HepG2 (cell line): ENCODE measurements around the gene CA11. TPM values are rescaled to one million over a fixed set of nuclear protein-coding genes. Genes with fewer than 3 reads are reported as not detected.
A peak's percentile ranks its signal among the peaks of the same experiment; 100 is the strongest.

ENCODE experiments used
- AGO2 ChIP-seq: fragments of 200-400 bp; formaldehyde crosslinking; optimal IDR thresholded peaks from 2 replicates; pipeline ENCODE3; 2017; ENCODE audit warnings: mild to moderate bottlenecking, low read depth, low read length, moderate library complexity
- BORCS8-MEF2B ChIP-seq: sonication (generic); formaldehyde crosslinking; IDR thresholded peaks from 2 replicates; pipeline ENCODE4 v1.8.0; 2022; ENCODE audit warnings: mild to moderate bottlenecking, missing genetic modification reagents
- DNMT1 ChIP-seq: sonication (generic); formaldehyde crosslinking; IDR thresholded peaks from 2 replicates; pipeline ENCODE4 v1.5.1; 2020; ENCODE audit warnings: mild to moderate bottlenecking, missing genetic modification reagents
- FOXC1 ChIP-seq: sonication (generic); formaldehyde crosslinking; IDR thresholded peaks from 2 replicates; pipeline ENCODE4 v1.8.0; 2022; ENCODE audit warnings: mild to moderate bottlenecking, missing genetic modification reagents, borderline replicate concordance
- HMGXB4 ChIP-seq, 2 experiments: sonication (generic) in 1 of 2; formaldehyde crosslinking in 1 of 2; IDR thresholded peaks; 2 replicates each; pipeline versions ENCODE4 v1.4.0 to v1.6.1; 2018 to 2020; ENCODE audit warnings: missing genetic modification reagents in 2 of 2, borderline replicate concordance in 1 of 2, low read depth in 1 of 2, mild to moderate bottlenecking in 1 of 2, missing biosample characterization in 1 of 2
- PCBP1 ChIP-seq: fragments of 200-400 bp; formaldehyde crosslinking; IDR thresholded peaks from 2 replicates; pipeline ENCODE4 v1.6.1; 2017; ENCODE audit warnings: mild to moderate bottlenecking, low read depth, low read length, borderline replicate concordance
- PPARG ChIP-seq: conservative IDR thresholded peaks from 2 replicates; pipeline ENCODE4 v1.6.1; 2016; ENCODE audit warnings: missing biosample characterization, missing genetic modification reagents
- PRDM15 ChIP-seq: sonication (generic); formaldehyde crosslinking; IDR thresholded peaks from 2 replicates; pipeline ENCODE4 v1.4.0; 2020; ENCODE audit warnings: missing genetic modification reagents
- SALL1 ChIP-seq: sonication (generic); formaldehyde crosslinking; IDR thresholded peaks from 2 replicates; pipeline ENCODE4 v1.8.0; 2022; ENCODE audit warnings: mild to moderate bottlenecking, missing genetic modification reagents
- SOX13 ChIP-seq, 3 experiments: fragments of 450-650 bp in 1 of 3; sonication (generic) in 1 of 3; formaldehyde crosslinking in 1 of 3; IDR thresholded peaks in 2 of 3; conservative IDR thresholded peaks in 1 of 3; 2 replicates each; pipeline versions ENCODE4 v1.5.0 to v1.6.1; 2016 to 2020; ENCODE audit warnings: antibody characterized with exemption in 1 of 3, mild to moderate bottlenecking in 1 of 3, missing compliant biosample characterization in 1 of 3, missing genetic modification reagents in 1 of 3, moderate library complexity in 1 of 3
- SPEN ChIP-seq: sonication (generic); formaldehyde crosslinking; IDR thresholded peaks from 2 replicates; pipeline ENCODE4 v1.5.1; 2020; ENCODE audit warnings: low read depth, mild to moderate bottlenecking, missing genetic modification reagents
- TBX3 ChIP-seq: fragments of 450-650 bp; IDR thresholded peaks from 2 replicates; pipeline ENCODE4 v1.6.1; 2017; ENCODE audit warnings: antibody characterized with exemption, mild to moderate bottlenecking, inconsistent platforms, borderline replicate concordance
- TRIM24 ChIP-seq: sonication (generic); formaldehyde crosslinking; IDR thresholded peaks from 2 replicates; pipeline ENCODE4 v1.8.0; 2022; ENCODE audit warnings: mild to moderate bottlenecking, missing genetic modification reagents
- ZBTB34 ChIP-seq: sonication (generic); formaldehyde crosslinking; IDR thresholded peaks from 2 replicates; pipeline ENCODE4 v1.8.0; 2022; ENCODE audit warnings: mild to moderate bottlenecking, missing genetic modification reagents
- ZMYM3 ChIP-seq: sonication (generic); formaldehyde crosslinking; IDR thresholded peaks from 2 replicates; pipeline ENCODE4 v1.5.1; 2020; ENCODE audit warnings: mild to moderate bottlenecking, missing genetic modification reagents
- ZNF280D ChIP-seq: sonication (generic); formaldehyde crosslinking; IDR thresholded peaks from 2 replicates; pipeline ENCODE4 v1.5.1; 2020; ENCODE audit warnings: mild to moderate bottlenecking, missing genetic modification reagents
- ZNF337 ChIP-seq: sonication (generic); formaldehyde crosslinking; IDR thresholded peaks from 2 replicates; pipeline ENCODE4 v1.5.1; 2020; ENCODE audit warnings: missing genetic modification reagents, low read depth, mild to moderate bottlenecking, borderline replicate concordance
- ZNF747 ChIP-seq: sonication (generic); formaldehyde crosslinking; IDR thresholded peaks from 2 replicates; pipeline ENCODE4 v1.8.1; 2023; ENCODE audit warnings: missing genetic modification reagents, mild to moderate bottlenecking, borderline replicate concordance
- polyA plus RNA-seq, 8 experiments: library from polyadenylated mRNA; depleted of rRNA in 3 of 8; stranded (reverse) in 7 of 8; unstranded in 1 of 8; fragments of >200 nt; fragmentation: Illumina TruSeq in 4 of 8; extraction: Trizol in 4 of 8; gene quantifications; 2 replicates each; pipeline versions ENCODE4 v1.2.1 to v1.2.3, GENCODE V29; 2011 to 2016; ENCODE audit warnings: low read depth in 4 of 8, missing spikeins in 1 of 8, mixed read lengths in 1 of 8; ENCODE audit not compliant: insufficient read depth in 1 of 8
- total RNA-seq, 5 experiments: library from RNA; depleted of rRNA; stranded (reverse); fragments of >200 nt; fragmentation: Illumina TruSeq; extraction: Trizol; gene quantifications; 2 replicates each; pipeline ENCODE4 v1.2.3, GENCODE V29; 2016; ENCODE audit warnings: low read depth in 1 of 5

Gene CA11
- total and polyA plus RNA-seq, 2 of the 13 experiments (the other 11 are each of a cell fraction or from before 2014, with no cell fraction given): 0.41 to 0.58 TPM

GRCh38 chr19:48650974-48651682 lies 5.1 kb upstream of the CA11 start (continued):
- no peak for TF ChIP-seq ZBTB34 (CRISPR knock-in tag)
- peak; percentile 43; the same call in 1 of the 2 replicates for TF ChIP-seq SALL1
- no peak for TF ChIP-seq AGO2
- no peak for TF ChIP-seq PPARG (CRISPR knock-in tag)
- peak; percentile 41; the same call in 1 of the 2 replicates for TF ChIP-seq TBX3
- TF ChIP-seq SPEN (CRISPR knock-in tag): no peak
- no peak for TF ChIP-seq TRIM24 (CRISPR knock-in tag)
- no peak for TF ChIP-seq BORCS8-MEF2B
- TF ChIP-seq FOXC1 (CRISPR knock-in tag): no peak
- TF ChIP-seq ZNF337 (CRISPR knock-in tag): no peak
- TF ChIP-seq DNMT1 (CRISPR knock-in tag): no peak
- TF ChIP-seq SOX13 (IDR thresholded peaks at IDR 0.05): no peak
- TF ChIP-seq SOX13 (CRISPR knock-in tag; conservative IDR thresholded peaks at IDR 0.05 in 1 of 2, IDR thresholded peaks at IDR 0.05 in 1 of 2): peak in 1 of 2 experiments; percentile 60; a peak in 1 of 4 replicates
- peak; percentile 69; the same call in 1 of the 2 replicates for TF ChIP-seq PRDM15 (CRISPR knock-in tag)
- TF ChIP-seq ZNF747: no peak
- TF ChIP-seq ZNF280D (CRISPR knock-in tag): no peak
- TF ChIP-seq HMGXB4 (CRISPR knock-in tag; IDR thresholded peaks at IDR 0.05; ENCODE audit: borderline replicate concordance in 1 of 2, low read depth in 1 of 2): no peak
- TF ChIP-seq ZMYM3 (CRISPR knock-in tag): peak; percentile 47; the same call in 1 of the 2 replicates
- no peak for TF ChIP-seq PCBP1
